Stimulated activated CD4-positive, alpha-beta T cell treated with anti-CD3 and anti-CD28 coated beads, Interleukin-1b, Interleukin-23, amount 100 ng/mL, for 24 hours (primary cell): ENCODE measurements around the gene CLEC16A.
A peak's percentile ranks its signal among the peaks of the same experiment; 100 is the strongest.
"Not testable (repeated sequence)": the region's sequence is repeated elsewhere in the genome, so short reads cannot be mapped to it uniquely, and the experiment has no call there.

Experiments used
- DNase-seq, 4 experiments: peaks; one replicate each; pipeline ENCODE4 v3.0.0-alpha.2; 2020; ENCODE audit warnings: low read depth in 4 of 4, low spot score in 1 of 4

Gene CLEC16A

GRCh38 chr16:10940501-10941079 is 3.8 kb upstream of the CLEC16A start:
- no peak for DNase-seq

GRCh38 chr16:10941127-10941933 is 3.0 kb upstream of the CLEC16A start:
- no peak for DNase-seq

- not testable (repeated sequence) for DNase-seq
These were observed 2.4 kb upstream of the CLEC16A start for GRCh38 chr16:10941935-10942351.

GRCh38 chr16:10942352-10943063 is 1.9 kb upstream of the CLEC16A start, which contains the start of gene DEXI:
Gene DEXI, minus strand, starts transcription at chr16:10942468. Its CDS starts 463 bp downstream, at chr16:10942005.
- DNase-seq, result peak; percentile 80 to 92 (median 87)

- DNase-seq, result no peak
These were observed 1.4 kb upstream of the CLEC16A start for GRCh38 chr16:10943064-10943353.

GRCh38 chr16:10945065-10945787 is 862 bp downstream of the CLEC16A start:
- DNase-seq, result no peak

GRCh38 chr16:10946308-10946707 is 1.9 kb downstream of the CLEC16A start:
- DNase-seq, result no peak

- DNase-seq, result no peak
These were observed 2.9 kb downstream of the CLEC16A start for GRCh38 chr16:10947211-10947787.

- DNase-seq, result no peak
These were observed 5.1 kb downstream of the CLEC16A start for GRCh38 chr16:10949424-10949970.

- no peak for DNase-seq
These were observed 6.0 kb downstream of the CLEC16A start for GRCh38 chr16:10950393-10950792.

GRCh38 chr16:10951026-10951425 is 6.7 kb downstream of the CLEC16A start:
- DNase-seq, result no peak

- DNase-seq, result no peak
These were observed 10.5 kb downstream of the CLEC16A start for GRCh38 chr16:10954903-10955302.

GRCh38 chr16:10957771-10958482 is 13.6 kb downstream of the CLEC16A start:
- no peak for DNase-seq

GRCh38 chr16:10959161-10959560 is 14.8 kb downstream of the CLEC16A start:
- no peak for DNase-seq

GRCh38 chr16:10961231-10961630 is 16.9 kb downstream of the CLEC16A start:
- DNase-seq, result no peak

GRCh38 chr16:10964039-10964890 is 19.9 kb downstream of the CLEC16A start:
- DNase-seq, result peak; percentile 75 to 77 (median 77)

GRCh38 chr16:10964891-10965326 is 20.5 kb downstream of the CLEC16A start:
- DNase-seq, result peak in 2 of 4 experiments; percentile 45

- no peak for DNase-seq
These were observed 21.2 kb downstream of the CLEC16A start for GRCh38 chr16:10965440-10966061.

GRCh38 chr16:10966129-10966528 is 21.8 kb downstream of the CLEC16A start:
- no peak for DNase-seq
